HG03139 (cell line): ENCODE data around the gene ATP6V0A1.

Experiments used
- ATAC-seq: cut with Tn5 transposase; IDR thresholded peaks from one replicate; pipeline ENCODE4 v1.9.1; 2021; ENCODE audit not compliant: unreplicated experiment

ATP6V0A1 gene

GRCh38 chr17:42518046-42518754 lies 59.5 kb downstream of the ATP6V0A1 start:
- no peak for ATAC-seq

GRCh38 chr17:42518755-42519545 lies 60.3 kb downstream of the ATP6V0A1 start:
- no peak for ATAC-seq

DNA sequence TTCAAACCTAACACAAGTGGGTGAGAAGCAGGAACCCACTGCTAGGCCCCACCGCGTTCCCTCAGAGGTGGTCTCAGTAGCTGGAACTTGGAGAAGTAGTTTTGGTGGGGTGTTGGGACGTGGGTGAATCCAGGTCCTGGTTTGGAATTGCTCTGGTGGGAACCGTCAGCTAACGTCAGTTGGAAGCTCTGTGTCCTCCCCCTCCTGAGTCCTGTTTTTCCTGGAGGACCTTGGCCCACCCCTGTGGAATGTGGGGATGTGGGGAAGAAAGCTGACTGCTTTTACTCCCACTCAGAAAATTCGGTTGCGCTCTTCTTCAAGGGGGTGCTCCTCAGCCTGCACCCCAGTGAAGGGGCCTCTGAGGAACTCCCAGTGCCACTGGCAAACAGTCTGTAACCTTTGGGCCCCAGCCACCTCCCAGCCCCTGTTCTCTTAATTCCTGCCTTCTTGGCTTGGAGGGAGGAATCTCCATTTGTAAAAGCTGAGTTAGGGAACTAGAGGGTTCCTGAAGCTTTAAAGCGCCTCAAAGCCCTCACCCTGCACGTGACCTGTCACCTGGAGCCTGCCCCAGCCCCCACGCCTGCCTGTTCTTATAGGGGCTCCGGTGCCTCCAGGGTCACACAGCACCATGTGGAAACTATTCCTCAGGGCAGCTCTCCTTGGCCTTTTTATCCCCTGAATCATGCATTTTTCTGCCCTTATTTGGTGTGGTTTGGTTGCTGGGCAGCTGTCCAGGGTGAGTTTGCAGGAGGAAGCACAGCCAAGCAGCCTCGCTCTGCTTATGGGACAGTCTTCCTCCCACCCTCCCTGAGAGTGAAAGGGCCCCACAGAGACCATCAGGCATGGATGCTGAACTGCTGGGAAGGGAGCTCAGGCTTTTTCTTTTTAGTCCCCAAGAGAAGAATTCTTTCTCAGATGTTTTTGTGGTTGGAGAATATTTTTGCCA lies 61.1 kb downstream of the ATP6V0A1 start:
- no peak for ATAC-seq

DNA sequence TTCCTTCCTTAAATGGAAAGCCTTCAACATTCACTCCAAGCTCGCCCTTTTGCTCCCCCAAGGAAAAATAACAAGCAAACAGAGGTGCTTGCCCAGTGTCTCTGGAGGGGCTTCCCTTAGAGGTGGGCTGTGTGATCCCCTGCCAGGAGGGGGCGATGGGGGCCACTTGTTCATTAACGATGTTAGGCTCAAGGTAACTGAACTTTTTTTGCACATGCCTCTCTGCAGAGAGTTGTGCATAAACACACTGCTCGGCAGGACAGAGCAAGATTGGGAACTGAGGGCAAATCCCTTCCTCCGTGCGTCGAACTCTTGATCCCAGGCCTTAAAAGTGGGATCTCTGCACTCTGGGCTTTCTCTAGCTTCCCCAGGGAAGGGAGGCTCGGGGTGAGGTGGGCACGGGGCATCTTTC lies 61.9 kb downstream of the ATP6V0A1 start:
- no peak for ATAC-seq

GRCh38 chr17:42521036-42521435 lies 62.4 kb downstream of the ATP6V0A1 start:
- ATAC-seq = no peak

DNA sequence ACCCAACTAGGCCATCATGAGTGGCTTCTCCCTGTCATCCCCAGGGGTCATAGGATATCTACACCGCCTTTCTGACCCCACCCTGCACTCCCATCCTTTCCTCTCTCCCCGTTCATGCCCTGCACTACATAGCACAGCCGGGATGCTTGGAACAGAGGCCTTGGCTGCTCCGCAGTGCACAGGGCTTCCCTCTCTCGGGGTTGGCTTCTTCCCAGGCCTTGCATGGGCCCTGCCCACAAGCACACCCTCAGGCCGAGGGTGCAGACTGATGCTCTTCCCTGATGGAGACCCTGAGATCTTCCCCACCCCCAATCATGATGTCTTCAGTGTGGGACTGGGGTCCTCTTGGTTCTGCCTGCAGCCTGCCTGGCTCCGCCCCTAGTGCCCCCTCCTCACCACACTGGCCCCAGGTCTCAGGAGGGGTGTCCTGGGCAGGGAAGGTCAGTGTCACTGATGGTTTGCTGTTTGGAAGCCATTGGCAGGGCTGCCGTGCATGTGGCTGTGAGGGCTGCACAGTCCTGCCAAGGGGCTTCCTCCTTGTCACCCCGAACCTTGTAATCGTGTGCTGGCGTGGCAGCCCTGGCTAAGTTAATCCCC lies 63.1 kb downstream of the ATP6V0A1 start:
- ATAC-seq = no peak

DNA sequence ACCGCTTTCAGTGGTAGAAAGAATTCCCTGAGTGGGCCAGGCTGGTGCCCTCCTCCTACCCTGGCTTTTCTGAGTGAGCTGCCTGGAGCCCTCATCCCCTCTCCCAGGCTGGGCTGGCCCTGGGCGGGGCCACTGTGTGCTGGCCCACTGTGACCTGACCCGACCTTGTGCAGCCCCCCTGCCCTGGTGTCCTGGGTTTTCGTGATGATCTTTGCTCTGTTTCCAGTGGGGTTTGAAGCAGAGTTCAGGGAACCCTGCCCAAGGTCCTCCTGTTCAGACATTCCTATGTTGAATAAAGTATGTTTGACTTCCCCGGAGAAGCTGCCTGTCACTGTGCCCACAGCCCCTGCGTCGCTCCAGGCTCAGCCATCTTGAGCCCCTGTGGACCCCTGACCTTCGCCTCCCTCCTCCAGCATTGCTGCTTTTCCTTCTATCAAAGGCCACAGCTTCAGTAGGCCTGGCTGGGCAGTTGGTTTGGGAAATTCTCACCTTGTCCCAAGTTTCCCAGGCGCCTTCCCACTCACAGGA lies 63.6 kb downstream of the ATP6V0A1 start:
- ATAC-seq = no peak

DNA sequence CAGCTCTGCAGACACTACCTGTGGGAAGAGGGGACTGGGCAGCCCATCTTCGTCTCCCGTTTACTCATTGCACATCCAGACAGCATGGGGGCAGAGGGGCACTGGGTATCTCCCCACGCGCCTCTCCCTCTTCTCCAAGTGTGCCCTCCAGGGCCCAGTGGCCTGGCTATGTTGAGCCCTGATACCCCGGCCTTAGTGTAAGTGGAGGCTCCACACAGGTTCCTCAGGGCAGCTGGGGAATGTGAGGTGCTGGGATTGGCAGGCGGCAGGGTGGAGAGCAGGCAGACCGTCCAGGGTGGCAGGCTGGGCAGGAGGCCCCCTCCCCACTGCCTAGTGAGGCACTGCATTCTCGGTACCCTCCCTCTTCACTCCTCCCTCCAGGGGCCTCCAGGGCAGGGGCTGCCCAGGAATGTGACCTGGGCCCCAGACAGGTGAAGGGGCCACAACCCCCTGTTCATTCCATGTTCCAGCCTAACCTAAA lies 64.2 kb downstream of the ATP6V0A1 start:
- no peak for ATAC-seq

- ATAC-seq = no peak
Measured at GRCh38 chr17:42525221-42525620, 66.5 kb downstream of the ATP6V0A1 start.

- ATAC-seq = no peak
Measured at GRCh38 chr17:42526031-42526444, 67.4 kb downstream of the ATP6V0A1 start.

DNA sequence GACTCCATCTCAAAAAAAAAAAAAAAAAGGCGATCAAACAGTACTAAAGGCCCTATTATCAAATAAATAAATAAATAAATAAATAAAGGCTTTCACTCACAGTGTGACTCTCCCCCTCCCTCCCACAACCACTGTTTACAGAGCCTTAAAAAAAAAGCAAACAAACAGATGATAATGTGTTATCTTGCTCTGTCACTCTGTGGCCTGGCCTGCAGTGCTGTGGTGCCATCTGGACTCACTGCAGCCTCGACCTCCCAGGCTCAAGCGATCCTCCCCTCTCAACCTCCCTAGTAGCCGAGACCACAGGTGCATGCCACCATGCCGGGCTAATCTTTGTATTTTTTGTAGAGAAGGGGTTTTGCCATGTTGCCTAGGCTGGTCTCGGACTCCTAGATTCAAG lies 69.3 kb downstream of the ATP6V0A1 start:
- no peak for ATAC-seq

DNA sequence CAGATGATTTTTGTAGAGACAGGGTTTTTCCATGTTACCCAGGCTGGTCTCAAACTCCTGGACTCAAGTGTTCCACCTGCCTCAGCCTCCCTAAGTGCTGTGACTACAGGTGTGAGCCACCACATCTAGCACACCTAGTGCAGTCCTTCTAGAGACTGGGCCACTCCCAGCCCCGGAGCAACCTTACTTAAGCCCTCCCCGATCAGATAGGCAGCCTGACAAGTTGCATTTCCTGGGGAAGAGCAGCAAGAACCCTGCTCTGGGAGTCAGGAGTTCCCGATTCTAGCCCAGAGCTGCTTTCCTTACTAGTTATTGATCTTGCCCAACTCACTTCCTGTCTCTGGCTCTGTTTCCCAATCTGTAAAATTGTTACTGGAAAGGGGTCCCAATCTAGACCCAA lies 70.4 kb downstream of the ATP6V0A1 start:
- no peak for ATAC-seq

DNA sequence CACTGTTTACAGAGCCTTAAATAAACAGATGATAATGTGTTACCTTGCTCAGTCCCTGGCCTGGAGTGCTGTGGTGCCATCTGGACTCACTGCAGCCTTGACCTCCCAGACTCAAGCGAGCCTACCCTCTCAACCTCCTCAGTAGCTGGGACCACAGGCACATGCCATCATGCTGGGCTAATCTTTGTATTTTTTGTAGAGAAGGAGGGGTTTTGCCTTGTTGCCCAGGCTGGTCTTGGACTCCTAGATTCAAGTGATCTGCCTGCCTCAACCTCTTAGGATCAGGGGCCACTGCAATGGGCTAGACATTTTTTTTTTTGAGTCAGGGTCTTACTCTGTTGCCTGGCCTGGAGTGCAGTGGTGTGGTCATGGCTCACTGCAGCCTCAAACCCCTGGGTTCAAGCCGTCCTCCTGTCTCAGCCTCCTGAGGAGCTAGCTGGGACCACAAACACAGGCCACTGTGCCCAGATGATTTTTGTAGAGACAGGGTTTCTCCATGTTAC lies 72.3 kb downstream of the ATP6V0A1 start:
- ATAC-seq = no peak

DNA sequence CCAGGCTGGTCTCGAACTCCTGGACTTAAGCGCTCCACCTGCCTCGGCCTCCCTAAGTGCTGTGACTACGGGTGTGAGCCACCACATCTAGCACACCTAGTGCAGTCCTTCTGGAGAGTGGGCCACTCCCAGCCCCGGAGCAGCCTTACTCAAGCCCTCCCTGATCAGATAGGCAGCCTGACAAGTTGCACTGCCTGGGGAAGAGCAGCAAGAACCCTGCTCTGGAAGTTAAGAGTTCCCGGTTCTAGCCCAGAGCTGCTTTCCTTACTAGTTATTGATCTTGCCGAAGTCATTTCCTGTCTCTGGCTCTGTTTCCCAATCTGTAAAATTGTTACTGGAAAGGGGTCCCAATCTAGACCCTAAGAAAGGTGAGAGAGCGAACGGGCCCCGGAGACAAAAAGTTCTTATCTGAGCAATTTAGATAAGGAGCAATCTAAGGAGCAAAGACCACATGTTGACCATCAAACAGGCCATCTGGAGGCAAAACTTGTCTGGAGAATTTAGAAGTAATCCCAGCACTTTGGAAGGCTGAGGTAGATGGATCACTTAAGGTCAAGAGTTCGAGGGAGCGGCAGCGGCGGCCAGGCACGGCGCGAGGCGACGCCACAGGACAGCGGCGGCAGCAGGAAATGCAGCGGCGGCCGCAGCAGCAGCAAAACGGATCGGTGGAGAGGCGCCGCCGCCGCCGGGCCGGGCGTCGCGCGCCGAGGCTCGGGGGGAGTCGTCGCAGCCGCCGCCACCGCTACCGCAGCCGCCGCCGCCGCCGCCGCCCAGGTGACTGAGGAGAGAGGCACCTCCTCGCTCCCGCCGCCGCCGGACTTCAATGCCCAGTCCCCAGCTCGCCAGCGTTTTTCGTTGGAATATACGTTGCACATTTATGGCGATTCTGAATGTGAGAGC lies 73.0 kb downstream of the ATP6V0A1 start:
- ATAC-seq = no peak

DNA sequence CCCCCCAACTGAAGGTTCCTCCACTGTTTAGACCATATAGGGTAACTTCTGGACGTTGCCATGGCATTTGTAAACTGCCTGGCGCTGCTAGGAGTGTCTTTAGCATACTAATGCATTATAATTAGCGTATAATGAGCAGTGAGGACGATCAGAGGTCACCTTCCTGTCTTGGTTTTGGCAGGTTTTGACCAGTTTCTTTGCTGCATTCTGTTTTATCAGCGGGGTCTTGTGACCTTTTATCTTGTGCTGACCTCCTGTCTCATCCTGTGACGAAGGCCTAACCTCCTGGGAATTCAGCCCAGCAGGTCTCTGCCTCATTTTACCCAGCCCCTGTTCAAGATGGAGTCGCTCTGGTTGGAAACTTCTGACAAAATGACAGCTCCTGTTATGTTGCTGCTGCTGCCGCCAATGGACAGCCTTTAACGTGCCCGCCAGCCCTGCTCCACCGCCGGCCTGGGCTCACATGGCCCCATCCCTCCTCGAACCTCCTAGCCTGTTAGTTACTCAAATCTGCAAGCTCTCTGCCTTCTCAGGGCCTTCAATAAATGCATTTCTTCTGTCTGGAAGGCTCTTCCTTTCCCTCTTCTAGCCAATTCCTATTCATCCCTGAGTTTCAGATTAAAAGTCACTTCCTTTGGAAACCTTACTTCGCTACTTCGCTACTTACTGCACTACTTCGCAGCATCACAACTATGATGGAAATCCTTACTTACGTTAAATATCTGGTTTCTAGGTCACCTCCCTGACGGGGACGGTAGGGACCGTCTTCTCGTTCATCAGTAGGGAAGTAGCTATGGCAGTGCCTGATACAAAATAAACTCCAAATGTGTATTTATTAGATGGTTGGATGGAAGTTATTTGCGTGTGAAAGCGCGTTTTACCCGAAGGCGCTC lies 76.7 kb downstream of the ATP6V0A1 start:
- no peak for ATAC-seq

DNA sequence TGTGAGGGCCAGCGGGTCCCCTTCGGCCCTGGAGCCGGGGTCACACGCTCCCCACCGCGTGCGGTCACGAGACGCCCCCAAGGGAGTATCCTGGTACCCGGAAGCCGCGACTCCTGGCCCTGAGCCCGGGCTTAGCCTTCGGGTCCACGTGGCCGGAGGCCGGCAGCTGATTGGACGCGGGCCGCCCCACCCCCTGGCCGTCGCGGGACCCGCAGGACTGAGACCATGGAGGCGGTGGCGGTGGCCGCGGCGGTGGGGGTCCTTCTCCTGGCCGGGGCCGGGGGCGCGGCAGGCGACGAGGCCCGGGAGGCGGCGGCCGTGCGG lies 77.3 kb downstream of the ATP6V0A1 start, which contains the start of gene NAGLU:
Gene NAGLU (plus strand): TSS at position 194 of the 324 bp plus-strand sequence. CDS start 32 bp downstream, at position 226.
- ATAC-seq = peak; percentile 72

- ATAC-seq = peak; percentile 41
Measured at GRCh38 chr17:42536372-42537155, 77.9 kb downstream of the ATP6V0A1 start.
